ENCODE measurements around the gene PRKCE. TPM values are rescaled to one million over a fixed set of nuclear protein-coding genes. Genes with fewer than 3 reads are reported as not detected.
A peak's percentile ranks its signal among the peaks of the same experiment; 100 is the strongest.

The PRKCE gene
- total and polyA plus RNA-seq, 2 donors (not counting 1 experiment from before 2014, with no cell fraction given) = 23.6 to 271 TPM

- ChIA-PET CTCF (no interaction called here), POLR2A (interaction anchor here (0.6 kb wide), 1 partner anchor 696 kb away, joined by 3 read pairs; no protein-coding TSS in a partner anchor)
- H3K9ac ChIP-seq (ENCODE audit: low read length) = no peak overlapping the region
- H4K20me1 ChIP-seq (ENCODE audit: control insufficient read depth, insufficient read depth, low read length, poor library complexity, severe bottlenecking) = peaks cover 75% of the 10 kb centered on the region
- H3K27ac ChIP-seq (ENCODE audit: low read length in 2 of 2) = no peak overlapping the region
- intact Hi-C loops (cut with micrococcal nuclease) = loop anchor here (5.0 kb wide), 1 partner anchor 40 kb away; no protein-coding TSS in a partner anchor
- DNase-seq (peak; percentile 20), ATAC-seq (ENCODE audit: low read depth) (no peak)
- no peak overlapping the region for H2AFZ ChIP-seq (ENCODE audit: insufficient read depth, low read depth, low read length, poor library complexity, severe bottlenecking)
- H3K4me3 ChIP-seq (ENCODE audit: control extremely low read depth in 1 of 5, extremely low read depth in 1 of 5, insufficient read depth in 1 of 5, low read depth in 2 of 5, low read length in 4 of 5) = no peak overlapping the region
- H3K79me2 ChIP-seq (ENCODE audit: control insufficient read depth, insufficient read depth, low read length) = peaks cover 65% of the 10 kb centered on the region
- H3K27me3 ChIP-seq (replicated peaks in 1 of 4; ENCODE audit: control extremely low read depth in 1 of 4, control insufficient read depth in 3 of 4, insufficient read depth in 4 of 4, low read length in 3 of 4) = no peaks in the 10 kb centered on the region
- H3K4me1 ChIP-seq (ENCODE audit: control insufficient read depth in 2 of 2, insufficient read depth in 2 of 2, low read length in 2 of 2) = peaks cover 66 to 81% of the 10 kb centered on the region in 2 donors
- H3K4me1 Mint-ChIP-seq = peaks cover 81% of the 10 kb centered on the region
- TF ChIP-seq CTCF (IDR thresholded peaks at IDR 0.05) (no peak), EZH2 (IDR thresholded peaks at IDR 0.05; ENCODE audit: borderline replicate concordance, insufficient read depth, low read depth, low read length, poor library complexity, severe bottlenecking) (no peak)
- H3K4me3 Mint-ChIP-seq = peak overlapping the region; percentile 61
- WGBS (ENCODE audit: insufficient coverage) = no CpG with 5 or more reads among the region's 4 CpGs
- H3K36me3 ChIP-seq (replicated peaks in 1 of 2; ENCODE audit: control extremely low read depth in 1 of 2, control insufficient read depth in 1 of 2, extremely low read depth in 1 of 2, insufficient read depth in 2 of 2, low read length in 1 of 2) = peaks cover 0 to 16% of the 10 kb centered on the region in 2 experiments
- no peaks in the 10 kb centered on the region for H3K9me3 ChIP-seq (ENCODE audit: control extremely low read depth in 1 of 3, control insufficient read depth in 2 of 3, insufficient read depth in 1 of 3, low read length in 2 of 3)
- H3K27me3 Mint-ChIP-seq = no peaks in the 10 kb centered on the region
- H3K9me3 Mint-ChIP-seq (ENCODE audit: insufficient read depth) = no peaks in the 10 kb centered on the region
- H3K4me2 ChIP-seq (replicated peaks; ENCODE audit: low read depth, low read length, poor library complexity, severe bottlenecking) = peak overlapping the region; percentile 64
- H3K27ac Mint-ChIP-seq = no peak overlapping the region
Measured at GRCh38 chr2:45841752-45842407, 190.4 kb downstream of the PRKCE start.

GRCh38 chr2:45843136-45843535 lies 191.7 kb downstream of the PRKCE start:
- peak overlapping the region; percentile 64 for H3K4me2 ChIP-seq (replicated peaks; ENCODE audit: low read depth, low read length, poor library complexity, severe bottlenecking)
- peaks cover 0 to 21% of the 10 kb centered on the region in 2 experiments for H3K36me3 ChIP-seq (replicated peaks in 1 of 2; ENCODE audit: control extremely low read depth in 1 of 2, control insufficient read depth in 1 of 2, extremely low read depth in 1 of 2, insufficient read depth in 2 of 2, low read length in 1 of 2)
- no peaks in the 10 kb centered on the region for H3K27me3 ChIP-seq (replicated peaks in 1 of 4; ENCODE audit: control extremely low read depth in 1 of 4, control insufficient read depth in 3 of 4, insufficient read depth in 4 of 4, low read length in 3 of 4)
- peak overlapping the region; percentile 6 for H2AFZ ChIP-seq (ENCODE audit: insufficient read depth, low read depth, low read length, poor library complexity, severe bottlenecking)
- TF ChIP-seq EZH2 (IDR thresholded peaks at IDR 0.05; ENCODE audit: borderline replicate concordance, insufficient read depth, low read depth, low read length, poor library complexity, severe bottlenecking) (no peak), CTCF (IDR thresholded peaks at IDR 0.05) (no peak)
- H3K4me1 ChIP-seq (ENCODE audit: control insufficient read depth in 2 of 2, insufficient read depth in 2 of 2, low read length in 2 of 2) = peaks cover 53 to 68% of the 10 kb centered on the region in 2 donors
- DNase-seq = peak; percentile 67
- H3K79me2 ChIP-seq (ENCODE audit: control insufficient read depth, insufficient read depth, low read length) = peaks cover 74% of the 10 kb centered on the region
- no peaks in the 10 kb centered on the region for H3K9me3 ChIP-seq (ENCODE audit: control extremely low read depth in 1 of 3, control insufficient read depth in 2 of 3, insufficient read depth in 1 of 3, low read length in 2 of 3)
- ChIA-PET CTCF (interaction anchor here (1.3 to 1.4 kb wide), 2 partner anchors 10 to 25 kb away, joined by 3 to 4 read pairs; no protein-coding TSS in a partner anchor), POLR2A (no interaction called here)
- intact Hi-C loops (cut with micrococcal nuclease) = loop anchor here (1.0 to 5.0 kb wide), 2 partner anchors 9 to 41 kb away; no protein-coding TSS in a partner anchor
- peaks cover 71% of the 10 kb centered on the region for H4K20me1 ChIP-seq (ENCODE audit: control insufficient read depth, insufficient read depth, low read length, poor library complexity, severe bottlenecking)
- H3K27ac ChIP-seq (ENCODE audit: low read length in 2 of 2) = peak overlapping the region; percentile 27 to 67
- ATAC-seq (ENCODE audit: low read depth) = peak; percentile 92
- H3K9ac ChIP-seq (ENCODE audit: low read length) = peak overlapping the region; percentile 39
- H3K27me3 Mint-ChIP-seq = no peaks in the 10 kb centered on the region
- peak overlapping the region; percentile 11 for H3K27ac Mint-ChIP-seq
- 6% methylated on average over 5 of the region's 8 CpGs for WGBS (ENCODE audit: insufficient coverage)
- peaks cover 68% of the 10 kb centered on the region for H3K4me1 Mint-ChIP-seq
- peak overlapping the region; percentile 61 for H3K4me3 Mint-ChIP-seq
- no peaks in the 10 kb centered on the region for H3K9me3 Mint-ChIP-seq (ENCODE audit: insufficient read depth)
- H3K4me3 ChIP-seq (ENCODE audit: control extremely low read depth in 1 of 5, extremely low read depth in 1 of 5, insufficient read depth in 1 of 5, low read depth in 2 of 5, low read length in 4 of 5) = peak overlapping the region in 3 of 5 experiments; percentile 2 to 8 (median 5)
